Bronchial smooth muscle cell (primary cell): Measurements from ENCODE around the gene SREK1IP1. TPM values are rescaled to one million over a fixed set of nuclear protein-coding genes. Genes with fewer than 3 reads are reported as not detected.

ENCODE experiments used
- total RNA-seq: library from RNA; depleted of rRNA; stranded (reverse); fragments of >200 nt; gene quantifications from 2 replicates; pipeline ENCODE4 v1.2.1, GENCODE V29; 2014

SREK1IP1 gene
- total RNA-seq, result 7.9 and 8.9 TPM in 2 replicates

GRCh38 chr5:64768358-64769312 lies at the start of gene SREK1IP1, which contains the start of gene CWC27:
SREK1IP1 (minus strand) TSS chr5:64768691; CDS start chr5:64768517, 174 bp downstream.
CWC27 (plus strand) TSS chr5:64768930; CDS start chr5:64769147, 217 bp downstream.

GRCh38 chr5:64690417-64691151 lies 77.9 kb downstream of the SREK1IP1 start, which contains the start of gene SHISAL2B:
SHISAL2B (plus strand) TSS chr5:64690503; CDS start chr5:64690624, 121 bp downstream.

Other genes starting within 250 kb of the SREK1IP1 start
- 0.16 TPM in 1 of 2 replicates, not detected in the other for gene SHISAL2B, start 78.2 kb downstream of the SREK1IP1 start, total RNA-seq
- gene CWC27, start 239 bp upstream of the SREK1IP1 start, total RNA-seq, result 14.9 and 18.4 TPM in 2 replicates